ENCODE data around the gene CALM3.
"Not testable (repeated sequence)": the region's sequence is repeated elsewhere in the genome, so short reads cannot be mapped to it uniquely, and the experiment has no call there.

The CALM3 gene

GRCh38 chr19:46601318-46602224, at the start of gene CALM3:
Gene CALM3 (plus strand): TSS chr19:46601330. CDS start chr19:46601435, 105 bp downstream.
- no peak for DNase-seq

GRCh38 chr19:46552891-46553290, 48.2 kb upstream of the CALM3 start:
- no peak for DNase-seq

- no peak for DNase-seq
These were observed 47.0 kb upstream of the CALM3 start for GRCh38 chr19:46554161-46554560.

DNA sequence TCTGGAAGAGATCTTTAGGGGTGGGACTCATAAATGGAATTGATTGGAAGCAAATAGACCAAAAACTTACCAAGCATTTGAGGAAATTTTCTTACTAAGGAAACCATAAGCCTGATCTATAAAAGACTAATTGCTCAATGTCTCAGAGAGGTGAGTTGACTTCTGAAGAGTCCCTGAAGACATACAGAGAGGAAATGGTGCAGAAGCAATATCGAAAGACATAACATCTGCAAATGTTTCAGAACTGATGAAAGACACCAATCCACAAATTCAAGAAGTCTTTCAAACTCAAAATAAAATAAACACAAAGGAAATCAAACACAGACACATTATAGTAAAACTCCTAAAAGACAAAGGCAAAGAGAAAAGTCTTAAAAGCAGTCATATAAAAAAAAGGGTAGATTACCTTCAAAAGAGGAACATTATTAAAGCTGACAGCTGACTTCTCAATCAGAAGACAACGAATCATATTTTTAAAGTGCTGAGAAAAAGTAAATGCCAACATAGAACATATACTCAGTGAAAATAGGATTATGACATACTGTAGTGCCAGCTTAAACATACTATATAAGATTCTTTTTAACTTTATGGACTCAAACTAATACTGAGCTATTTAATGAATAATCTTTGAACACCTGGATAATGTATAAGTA, 45.4 kb upstream of the CALM3 start:
- no peak for DNase-seq

GRCh38 chr19:46556471-46556870, 44.7 kb upstream of the CALM3 start:
- DNase-seq: not testable (repeated sequence)

DNA sequence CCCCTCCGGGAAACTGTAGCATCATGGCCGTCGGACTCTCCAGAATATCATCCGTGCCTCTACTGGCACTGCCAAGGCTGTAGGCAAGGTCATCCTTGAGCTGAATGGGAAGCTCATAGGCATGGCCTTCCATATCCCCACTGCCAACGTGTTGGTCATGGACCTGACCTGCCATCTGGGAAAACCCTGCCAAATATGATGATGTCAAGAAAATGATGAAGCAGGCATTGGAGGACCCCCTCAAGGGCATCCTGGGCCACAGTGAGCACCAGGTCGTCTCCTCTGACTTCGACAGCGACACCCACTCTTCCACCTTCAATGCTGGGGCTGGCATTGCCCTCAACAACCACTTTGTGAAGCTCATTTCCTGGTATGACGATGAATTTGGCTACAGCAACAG, 41.9 kb upstream of the CALM3 start:
- DNase-seq: no peak

- not testable (repeated sequence) for DNase-seq
These were observed 41.5 kb upstream of the CALM3 start for GRCh38 chr19:46559675-46560074.

GRCh38 chr19:46564701-46565100, 36.4 kb upstream of the CALM3 start:
- DNase-seq: no peak

GRCh38 chr19:46571495-46571894, 29.6 kb upstream of the CALM3 start:
- DNase-seq: peak in 1 of 2 donors; percentile 6

GRCh38 chr19:46573679-46574498, 27.2 kb upstream of the CALM3 start:
- DNase-seq: no peak

- DNase-seq: peak; percentile 13 to 31
These were observed 26.6 kb upstream of the CALM3 start for GRCh38 chr19:46574533-46574932.

GRCh38 chr19:46578450-46578849, 22.7 kb upstream of the CALM3 start:
- no peak for DNase-seq

- peak; percentile 56 to 66 for DNase-seq
These were observed 21.7 kb upstream of the CALM3 start for GRCh38 chr19:46579361-46579879.

GRCh38 chr19:46580247-46580646, 20.9 kb upstream of the CALM3 start:
- DNase-seq: no peak

DNA sequence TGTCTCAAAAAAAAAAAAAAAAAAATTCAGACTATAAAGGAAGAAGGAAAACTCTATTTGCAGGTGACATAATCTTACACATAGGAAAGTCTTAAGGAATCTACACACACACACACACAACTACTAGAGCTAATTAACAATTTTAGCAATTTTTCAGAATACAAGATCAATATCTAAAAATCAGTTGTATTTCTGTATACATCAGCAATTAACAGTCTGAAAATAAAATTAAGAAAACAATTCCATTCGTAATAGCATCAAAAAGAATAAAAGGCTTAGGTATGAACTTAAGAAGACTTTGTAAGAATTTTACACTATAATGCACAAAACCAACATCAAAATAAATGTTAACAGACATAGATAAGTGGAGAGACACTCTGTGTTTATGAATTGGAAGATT, 15.6 kb upstream of the CALM3 start:
- no peak for DNase-seq

DNA sequence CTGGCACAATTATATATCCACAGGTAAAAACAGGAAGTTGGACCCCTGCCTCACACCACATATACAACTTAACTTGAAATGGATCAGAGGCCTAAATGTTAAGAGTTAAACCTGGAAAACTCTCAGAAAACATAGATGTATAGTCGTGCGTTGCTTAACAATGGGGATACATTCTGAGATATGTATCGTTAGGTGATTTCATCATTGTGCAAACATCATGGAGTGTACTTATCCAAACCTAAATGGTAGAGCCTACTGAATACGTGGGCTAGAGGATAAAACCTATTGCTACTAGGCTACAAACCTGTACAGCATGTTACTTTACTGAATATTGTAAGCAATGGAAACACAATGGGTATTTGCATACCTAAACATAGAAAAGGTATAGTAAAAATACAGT, 14.8 kb upstream of the CALM3 start:
- DNase-seq: no peak

DNA sequence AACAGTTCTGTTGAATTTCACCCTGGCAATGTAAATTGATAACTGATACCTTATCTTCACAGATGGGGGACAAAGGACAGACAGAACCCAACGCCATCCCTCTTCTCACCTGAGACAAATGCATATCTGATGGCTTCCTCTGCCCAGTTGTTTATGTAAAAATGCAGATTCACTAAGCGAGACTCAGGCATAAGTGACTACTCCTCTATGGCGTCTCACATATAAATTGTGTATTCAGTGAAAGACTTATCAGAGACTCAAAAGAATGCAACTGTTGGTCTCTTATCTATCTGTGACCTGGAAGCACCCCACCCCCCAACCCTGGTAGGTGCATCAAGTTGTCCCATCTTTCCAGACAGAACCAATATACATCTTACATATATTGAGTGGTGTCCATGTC, 13.3 kb upstream of the CALM3 start:
- no peak for DNase-seq

DNA sequence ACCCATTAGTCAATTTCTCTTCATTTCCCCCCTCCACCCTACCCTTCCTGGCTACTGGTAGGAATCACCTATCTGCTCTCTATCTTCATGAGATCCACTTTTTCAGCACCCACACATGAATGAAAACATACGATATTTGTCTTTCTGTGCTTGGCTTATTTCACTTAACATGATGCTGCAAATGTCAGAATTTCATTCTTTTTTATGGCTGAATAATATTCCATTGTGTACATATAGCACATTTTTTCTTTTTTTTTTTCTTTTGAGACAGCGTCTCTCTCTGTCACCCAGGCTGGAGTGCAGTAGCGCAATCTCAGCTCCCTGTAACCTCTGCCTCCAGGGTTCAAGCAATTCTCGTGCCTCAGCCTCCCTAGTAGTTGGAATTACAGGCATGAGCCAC, 9.9 kb upstream of the CALM3 start:
- no peak for DNase-seq

GRCh38 chr19:46591870-46592269, 9.3 kb upstream of the CALM3 start:
- no peak for DNase-seq

DNA sequence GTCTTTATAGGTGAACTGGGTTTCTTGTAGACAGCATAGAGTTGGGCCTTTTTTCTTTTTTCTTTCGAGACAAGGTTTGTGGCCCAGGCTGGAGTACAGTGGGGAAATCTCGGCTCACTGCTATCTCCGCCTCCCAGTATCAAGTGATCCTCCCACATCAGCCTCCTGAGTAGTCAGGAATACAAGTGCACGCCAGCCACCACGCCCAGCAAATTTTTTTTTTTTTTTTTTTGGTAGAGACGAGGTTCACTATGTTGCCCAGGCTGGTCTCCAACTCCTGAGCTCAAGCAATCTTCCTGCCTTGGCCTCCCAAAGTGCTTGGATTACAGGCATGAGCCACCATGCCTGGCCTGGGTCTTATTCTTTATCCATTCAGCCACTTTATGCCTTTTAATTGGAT, 5.1 kb upstream of the CALM3 start:
- no peak for DNase-seq

- no peak for DNase-seq
These were observed 2.7 kb upstream of the CALM3 start for GRCh38 chr19:46598372-46598917.

DNA sequence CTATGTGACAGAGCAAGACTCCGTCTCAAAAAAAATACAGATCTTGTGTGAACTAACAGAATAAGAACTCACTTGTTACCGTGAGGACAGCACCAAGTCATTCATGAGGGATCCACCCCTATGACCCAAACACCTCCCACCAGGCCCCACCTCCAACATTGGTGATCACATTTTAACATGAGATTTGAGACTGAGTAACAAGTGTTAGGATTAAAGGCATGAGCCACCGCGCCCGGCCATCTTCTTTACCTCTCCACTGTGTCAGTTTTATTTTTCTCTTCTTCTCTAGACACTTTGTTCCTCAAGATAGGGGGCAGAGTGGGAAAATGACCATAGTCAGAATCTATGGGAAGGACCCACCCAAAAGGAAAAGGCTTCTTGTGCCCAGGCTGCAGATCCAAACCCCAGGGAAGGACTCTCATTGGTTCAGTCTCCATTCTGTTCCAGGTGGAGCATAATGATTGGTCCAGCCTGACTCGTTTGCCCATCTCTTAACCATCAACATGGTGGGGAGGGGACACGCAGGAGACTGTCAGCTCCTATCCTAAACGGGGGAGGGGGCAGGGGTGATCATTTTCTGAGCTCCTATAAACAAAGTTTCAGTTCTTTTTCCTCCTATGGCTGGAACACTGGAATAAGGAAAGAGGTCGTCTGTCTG, 1.3 kb upstream of the CALM3 start:
- no peak for DNase-seq

Measured in stimulated activated CD4-positive, alpha-beta T cell treated with anti-CD3 and anti-CD28 coated beads, Interleukin-2, amount 100 ng/mL, for 48 hours (primary cell).